GM12892 (cell line): Measurements from ENCODE around the gene PROB1.
A peak's percentile ranks its signal among the peaks of the same experiment; 100 is the strongest.

Experiments used
- DNase-seq: peaks from one replicate; pipeline ENCODE4 v3.0.0; 2011; ENCODE audit not compliant: insufficient read length
- FAIRE-seq: peaks from 2 replicates; lab custom pipeline; 2011; peaks lifted over from hg19 to GRCh38; lab: Jason Lieb, UNC
- POLR2A ChIP-seq: IDR thresholded peaks from 2 replicates; pipeline ENCODE4 v1.6.1; 2011; ENCODE audit warnings: low read depth, low read length, control low read depth
- POLR2AphosphoS5 ChIP-seq: IDR thresholded peaks from 2 replicates; pipeline ENCODE4 v1.6.1; 2011; ENCODE audit warnings: low read depth, low read length, control low read depth
- TAF1 ChIP-seq: IDR thresholded peaks from 2 replicates; pipeline ENCODE4 v1.6.1; 2011; ENCODE audit warnings: low read depth, mild to moderate bottlenecking, control low read depth, low read length, borderline replicate concordance

The PROB1 gene

DNA sequence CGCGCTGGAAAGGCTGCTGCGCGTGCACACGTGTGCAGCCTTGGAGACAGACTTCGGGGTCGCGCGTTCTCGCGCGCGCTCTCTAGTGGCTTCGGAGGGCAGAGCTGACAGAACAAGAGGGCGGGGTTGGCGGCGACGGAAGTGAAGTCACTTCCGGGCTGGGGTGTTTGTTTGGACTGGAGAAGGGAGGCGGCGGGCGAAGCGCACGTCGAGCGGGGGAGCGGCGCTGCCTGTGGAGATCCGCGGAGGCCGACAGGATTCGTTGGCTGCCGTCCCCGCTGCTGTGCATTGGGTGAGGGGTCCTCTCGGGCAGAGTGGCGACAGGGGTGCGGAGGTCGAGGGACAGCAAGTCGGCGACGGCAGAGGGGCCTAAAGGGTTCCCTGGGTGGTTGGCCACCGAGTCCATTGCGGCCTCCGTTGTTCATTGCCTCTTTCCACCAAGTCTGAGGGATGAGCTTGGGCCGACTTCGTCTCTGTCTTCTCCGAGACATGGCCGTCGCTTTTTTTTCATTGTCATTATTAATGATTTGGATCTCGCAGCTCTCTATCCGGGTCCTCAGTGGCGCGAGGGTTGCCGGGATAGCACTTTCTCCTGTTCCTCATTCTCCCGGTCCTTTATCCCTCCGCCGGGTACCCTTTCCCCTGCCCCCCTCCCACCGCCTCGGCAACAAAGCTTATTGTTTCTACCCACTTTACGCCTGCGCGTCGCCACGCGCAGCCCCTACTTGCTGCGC, 53.0 kb downstream of the PROB1 start, which contains the start of gene PAIP2:
PAIP2 (plus strand) TSS at position 166 of the 734 bp plus-strand sequence. CDS start 21,931 bp downstream, outside the sequence.
- peak; percentile 77 for DNase-seq
- peak; percentile 83 for TF ChIP-seq POLR2AphosphoS5
- peak; percentile 83; the same call in 1 of the 2 replicates for TF ChIP-seq POLR2A
- TF ChIP-seq TAF1, result no peak; the same call in 1 of the 2 replicates
- FAIRE-seq, result peak; percentile 98

DNA sequence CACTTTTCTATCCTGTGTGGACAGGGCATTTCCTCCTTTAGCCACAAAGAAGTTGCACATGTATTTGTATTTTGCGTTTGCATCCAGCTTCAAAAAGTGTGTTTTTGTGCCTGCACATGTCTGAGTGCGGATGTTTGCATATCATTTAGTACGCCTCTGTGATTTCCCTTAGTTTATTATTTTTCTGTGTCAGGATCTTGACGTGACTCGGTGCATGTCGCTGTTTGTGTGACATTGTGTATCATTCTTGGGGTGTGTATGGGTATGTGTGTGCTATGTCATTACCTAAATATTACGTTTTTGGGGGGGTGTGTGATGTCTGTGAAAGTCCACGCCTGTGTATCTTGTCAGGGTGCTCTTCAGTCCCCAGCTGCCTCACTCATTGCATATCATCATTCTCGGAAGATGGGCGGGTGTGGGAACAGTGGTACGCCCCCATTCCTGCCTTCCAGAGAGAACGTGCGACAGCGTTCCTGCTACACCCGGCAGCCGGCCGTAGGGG, 53.7 kb downstream of the PROB1 start:
- TF ChIP-seq POLR2AphosphoS5, result no peak
- no peak for TF ChIP-seq POLR2A
- TF ChIP-seq TAF1, result no peak
- DNase-seq, result no peak
- no peak for FAIRE-seq
